SU-DHL-6 (cell line): ENCODE measurements around the gene TM9SF1.

Source experiments
- H2AFZ ChIP-seq: fragments of 200-600 bp; sonication (generic); 2 replicates; pipeline ENCODE4 v1.6.1; 2014; ENCODE audit warnings: low read depth, mild to moderate bottlenecking, moderate library complexity, mixed read lengths, antibody characterized with exemption, low read length; ENCODE audit not compliant: severe bottlenecking
- H3F3A ChIP-seq: fragments of 200-600 bp; shearing (Covaris generic); 2 replicates; pipeline ENCODE4 v1.6.0; 2016; ENCODE audit warnings: antibody characterized with exemption, mild to moderate bottlenecking; ENCODE audit not compliant: insufficient read depth
- H3K27ac ChIP-seq: fragments of 200-600 bp; sonication (generic); 2 replicates; pipeline ENCODE4 v1.5.1; 2016; ENCODE audit warnings: low read depth, mild to moderate bottlenecking, low read length, moderate library complexity, mixed read lengths
- H3K27me3 ChIP-seq: fragments of 200-600 bp; sonication (generic), shearing (Covaris generic); 2 replicates; pipeline ENCODE4 v1.6.0; 2014; ENCODE audit warnings: mild to moderate bottlenecking, low read length
- H3K36me3 ChIP-seq: fragments of 200-600 bp; sonication (generic); 2 replicates; pipeline ENCODE4 v1.6.1; 2014; ENCODE audit warnings: mild to moderate bottlenecking, low read length, mixed read lengths
- H3K4me2 ChIP-seq: fragments of 300-600, 200-600 bp; shearing (Covaris generic), sonication (generic); 2 replicates; pipeline ENCODE4 v1.6.0; 2014; ENCODE audit warnings: low read length, low read depth, mild to moderate bottlenecking; ENCODE audit not compliant: poor library complexity, severe bottlenecking
- H3K4me3 ChIP-seq: fragments of 200-600 bp; sonication (generic); 2 replicates; pipeline ENCODE4 v1.5.1; 2014; ENCODE audit warnings: antibody characterized with exemption, low read length, mild to moderate bottlenecking, mixed read lengths; ENCODE audit not compliant: insufficient read depth, poor library complexity, severe bottlenecking
- H3K79me2 ChIP-seq: fragments of 200-600 bp; sonication (generic); 2 replicates; pipeline ENCODE4 v1.6.1; 2014; ENCODE audit warnings: mild to moderate bottlenecking, low read length, moderate library complexity; ENCODE audit not compliant: insufficient read depth
- H3K9ac ChIP-seq: fragments of 200-600 bp; sonication (generic); 2 replicates; pipeline ENCODE4 v1.7.0; 2014; ENCODE audit warnings: mild to moderate bottlenecking, low read length
- H3K9me2 ChIP-seq: fragments of 200-600 bp; sonication (generic); replicated peaks from 2 replicates; pipeline ENCODE4 v1.6.1; 2014; ENCODE audit warnings: low read length; ENCODE audit not compliant: insufficient read depth
- H3K9me3 ChIP-seq: fragments of 200-600 bp; sonication (generic); 2 replicates; pipeline ENCODE4 v1.6.1; 2014; ENCODE audit warnings: low read length, mixed read lengths; ENCODE audit not compliant: insufficient read depth
- H4K20me1 ChIP-seq: fragments of 200-600 bp; sonication (generic); 2 replicates; pipeline ENCODE4 v1.6.1; 2014; ENCODE audit warnings: low read depth, mild to moderate bottlenecking, antibody characterized with exemption, low read length, moderate library complexity, mixed read lengths
- CTCF ChIP-seq: fragments of 200-600 bp; sonication (generic); IDR thresholded peaks from one replicate; pipeline ENCODE4 v1.5.1; 2017; ENCODE audit warnings: antibody characterized with exemption, mild to moderate bottlenecking, low read length, moderate library complexity; ENCODE audit not compliant: insufficient read depth, poor library complexity, severe bottlenecking
- EZH2phosphoT487 ChIP-seq: fragments of 200-600 bp; sonication (generic), shearing (Covaris generic); conservative IDR thresholded peaks from 2 replicates; pipeline ENCODE4 v1.6.1; 2018; ENCODE audit warnings: mild to moderate bottlenecking, antibody characterized with exemption, low read length, moderate library complexity, mixed read lengths

Gene TM9SF1

GRCh38 chr14:24186831-24187538, 8.3 kb downstream of the TM9SF1 start:
- Histone ChIP-seq H3K9me2 (no peaks in the 10 kb centered on the region), H3K79me2 (no peaks in the 10 kb centered on the region), H3K27me3 (no peaks in the 10 kb centered on the region), H3K9ac (0 out of 2 replicates have a peak overlapping the region, but pooled peaks have one; percentile 72), H3K9me3 (no peaks in the 10 kb centered on the region), H3F3A (peaks cover 14% of the 10 kb centered on the region), H3K27ac (no peak overlapping the region), H2AFZ (no peak overlapping the region), H3K4me2 (peak overlapping the region; percentile 71), H3K36me3 (no peaks in the 10 kb centered on the region), H4K20me1 (no peaks in the 10 kb centered on the region), H3K4me3 (no peak overlapping the region)
- TF ChIP-seq EZH2phosphoT487 (no peak), CTCF (no peak)

- H3K4me3 ChIP-seq: no peak overlapping the region
- no peaks in the 10 kb centered on the region for H4K20me1 ChIP-seq
- H3K27me3 ChIP-seq: no peaks in the 10 kb centered on the region
- H3K9me2 ChIP-seq: no peaks in the 10 kb centered on the region
- H3K79me2 ChIP-seq: no peaks in the 10 kb centered on the region
- H3K4me2 ChIP-seq: no peak overlapping the region
- no peak overlapping the region for H2AFZ ChIP-seq
- H3K27ac ChIP-seq: no peak overlapping the region
- no peaks in the 10 kb centered on the region for H3K9me3 ChIP-seq
- H3K36me3 ChIP-seq: no peaks in the 10 kb centered on the region
- peaks cover 14% of the 10 kb centered on the region for H3F3A ChIP-seq
- H3K9ac ChIP-seq: no peak overlapping the region
- TF ChIP-seq EZH2phosphoT487 (no peak), CTCF (no peak)
Measured at GRCh38 chr14:24185741-24186140, 9.5 kb downstream of the TM9SF1 start.

- no peaks in the 10 kb centered on the region for H3K27me3 ChIP-seq
- H3F3A ChIP-seq: peaks cover 13% of the 10 kb centered on the region
- H3K9me3 ChIP-seq: no peaks in the 10 kb centered on the region
- no peaks in the 10 kb centered on the region for H3K9me2 ChIP-seq
- no peak for TF ChIP-seq EZH2phosphoT487
- TF ChIP-seq CTCF: no peak
- no peaks in the 10 kb centered on the region for H3K36me3 ChIP-seq
- no peaks in the 10 kb centered on the region for H4K20me1 ChIP-seq
- H3K9ac ChIP-seq: no peak overlapping the region
- no peak overlapping the region for H3K4me2 ChIP-seq
- no peak overlapping the region for H3K4me3 ChIP-seq
- no peak overlapping the region for H2AFZ ChIP-seq
- H3K79me2 ChIP-seq: no peaks in the 10 kb centered on the region
- H3K27ac ChIP-seq: no peak overlapping the region
Measured at GRCh38 chr14:24185026-24185425, 10.2 kb downstream of the TM9SF1 start.
